ENCODE results near the gene NRCAM.

The NRCAM gene

DNA sequence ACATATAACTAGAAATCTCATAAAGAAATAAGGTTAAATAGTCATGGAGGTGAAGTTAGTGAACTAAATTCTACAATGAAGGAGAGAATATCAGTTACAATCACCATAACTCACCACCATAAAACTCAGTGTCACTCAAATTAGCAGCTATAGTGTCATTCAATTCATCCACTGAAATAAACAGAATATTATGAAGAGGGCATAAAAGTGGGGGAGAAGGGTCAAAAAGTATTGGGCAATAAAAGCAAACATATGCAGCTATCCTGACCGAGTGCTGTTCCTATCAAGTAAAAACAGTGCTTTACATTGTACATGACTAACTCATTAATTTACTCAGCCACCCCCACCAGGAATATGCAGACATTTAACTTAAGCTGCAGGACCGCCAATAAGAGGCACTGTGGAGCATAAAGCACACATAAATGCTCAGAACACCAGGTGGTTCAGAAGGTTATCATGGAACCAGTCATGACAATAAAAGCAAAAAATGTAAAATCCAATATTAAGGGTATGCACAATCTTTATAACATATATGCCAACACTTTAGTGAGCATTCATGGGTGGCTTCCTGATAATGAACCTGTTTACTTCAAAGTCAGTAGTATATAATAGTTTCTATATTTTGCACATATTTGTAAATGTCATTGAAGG, 230.6 kb downstream of the NRCAM start:
- in situ Hi-C loops (cut with MboI; ENCODE audit: low sequenced_read_pairs) = no loop called here

DNA sequence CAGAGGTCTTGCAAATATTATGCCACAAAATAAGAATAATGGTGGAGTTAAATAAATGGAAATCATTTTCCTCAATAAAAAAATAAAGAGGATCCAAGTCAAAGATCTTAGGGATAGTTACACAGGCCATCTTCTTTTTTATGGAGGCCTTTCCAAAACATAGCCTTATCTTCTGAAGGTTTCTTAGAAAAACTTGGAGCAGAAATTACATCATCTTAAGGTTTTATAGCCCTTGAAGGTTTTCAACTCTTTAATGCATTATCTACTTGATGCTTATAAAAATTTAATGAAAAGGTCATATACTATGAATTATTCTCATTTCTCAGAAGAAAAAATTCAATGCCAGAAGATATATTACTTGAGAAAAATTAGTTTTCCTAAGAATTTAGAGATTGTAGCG, 231.8 kb downstream of the NRCAM start:
- in situ Hi-C loops (cut with MboI; ENCODE audit: low sequenced_read_pairs) = no loop called here

DNA sequence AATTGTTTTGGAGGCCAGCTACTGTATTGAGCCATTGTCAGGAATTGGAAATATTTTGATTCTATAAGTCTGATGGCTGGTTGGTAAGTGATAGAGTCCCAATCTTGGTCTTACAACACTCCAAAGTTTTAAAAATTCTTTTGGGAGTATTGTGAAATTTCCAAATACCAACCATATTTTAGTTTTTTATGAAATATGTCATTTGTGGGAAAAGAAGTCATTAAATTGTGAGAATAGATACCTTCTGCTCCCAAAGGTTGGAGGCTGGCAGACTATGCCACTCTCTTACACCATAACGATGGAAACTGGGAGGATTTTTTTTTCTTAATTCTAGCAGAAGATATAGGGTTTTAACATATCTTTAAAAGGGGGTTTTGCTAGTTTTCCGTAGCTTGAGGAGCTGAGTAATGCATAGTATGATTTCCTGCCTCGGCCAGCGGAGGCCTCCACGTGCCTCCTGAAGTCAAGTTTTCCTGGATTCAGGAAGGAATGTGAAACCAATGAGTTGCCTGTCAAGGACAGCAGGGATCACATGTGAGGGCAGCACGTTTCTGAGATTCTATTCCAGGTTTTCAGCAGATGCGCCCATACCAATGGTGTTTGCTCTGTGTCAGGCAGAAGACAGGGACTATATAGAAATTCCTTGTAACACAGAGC, 233.9 kb downstream of the NRCAM start:
- in situ Hi-C loops (cut with MboI; ENCODE audit: low sequenced_read_pairs) = no loop called here

DNA sequence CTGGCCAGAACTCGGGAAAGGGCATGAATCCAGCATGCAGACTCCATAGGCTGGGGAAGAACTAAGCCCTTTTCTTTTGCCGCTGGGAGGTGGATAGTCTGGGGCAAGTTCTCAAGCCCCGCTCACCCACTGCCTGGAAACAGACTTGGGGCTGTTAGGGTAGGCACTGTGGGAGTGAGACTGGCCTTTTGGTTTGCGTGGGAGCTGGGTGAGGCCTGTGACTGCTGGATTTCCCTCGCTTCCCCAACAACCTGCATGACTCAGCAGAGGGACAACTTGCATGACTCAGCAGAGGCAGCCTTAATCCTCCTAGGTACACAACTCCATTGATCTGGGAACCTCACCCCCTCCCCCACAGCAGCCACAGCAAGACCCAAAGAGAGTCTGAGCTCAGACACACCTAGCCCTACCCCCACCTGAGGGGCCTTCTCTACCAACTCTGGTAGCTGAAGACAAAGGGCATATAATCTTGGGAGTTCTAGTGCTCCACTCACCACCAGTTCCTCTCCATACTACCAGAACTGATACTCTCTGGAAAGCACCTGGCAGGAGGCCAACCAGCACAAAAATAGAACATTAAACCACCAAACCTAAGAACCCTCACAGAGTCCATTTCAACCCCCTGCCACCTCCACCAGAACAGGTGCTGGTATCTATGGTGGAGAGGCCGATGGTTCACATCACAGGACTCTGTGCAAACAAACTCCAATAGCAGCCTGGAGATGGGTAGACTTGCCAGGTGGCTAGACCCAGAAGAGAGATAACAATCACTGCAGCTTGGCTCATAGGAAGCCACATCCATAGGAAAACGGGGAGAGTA, 244.6 kb downstream of the NRCAM start:
- in situ Hi-C loops (cut with MboI; ENCODE audit: low sequenced_read_pairs) = no loop called here

DNA sequence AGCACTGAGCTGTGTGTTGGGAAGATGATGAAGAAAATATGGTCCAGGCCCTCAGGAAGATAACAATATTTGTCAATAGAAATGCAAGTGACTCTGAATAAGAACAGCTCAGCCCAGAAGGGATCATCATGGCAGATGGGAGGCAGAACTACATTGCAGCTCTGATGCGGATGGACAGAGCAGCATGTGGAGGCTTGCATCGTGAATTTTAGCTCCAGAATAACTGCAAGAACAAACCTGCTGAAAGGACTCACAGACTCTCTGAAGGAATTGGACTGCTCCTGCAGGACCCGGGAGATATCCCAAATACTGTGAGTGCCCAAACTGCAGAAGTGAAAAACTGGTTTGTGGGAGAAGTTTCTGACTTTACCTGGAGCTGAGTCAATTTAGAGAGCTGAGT, 245.4 kb downstream of the NRCAM start:
- in situ Hi-C loops (cut with MboI; ENCODE audit: low sequenced_read_pairs) = no loop called here

DNA sequence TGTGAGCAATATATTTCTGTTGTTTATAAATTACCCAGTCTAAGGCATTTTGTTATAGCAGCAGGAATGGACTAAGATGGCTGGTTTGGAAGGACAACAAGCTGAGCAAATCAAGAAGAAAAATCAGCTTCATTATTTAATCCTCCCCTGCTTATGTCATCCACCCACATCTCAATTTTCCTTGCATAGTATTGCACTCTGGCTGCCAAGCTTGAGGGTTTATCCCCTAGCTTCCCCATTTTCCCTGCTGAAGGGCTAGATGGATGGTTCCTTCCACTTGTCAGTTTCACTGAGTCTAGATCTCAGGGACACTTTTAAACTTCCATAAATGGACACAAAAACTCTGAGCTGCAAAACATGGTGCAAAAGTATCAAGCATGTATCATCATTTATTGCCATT, 250.9 kb downstream of the NRCAM start:
- in situ Hi-C loops (cut with MboI; ENCODE audit: low sequenced_read_pairs) = no loop called here

DNA sequence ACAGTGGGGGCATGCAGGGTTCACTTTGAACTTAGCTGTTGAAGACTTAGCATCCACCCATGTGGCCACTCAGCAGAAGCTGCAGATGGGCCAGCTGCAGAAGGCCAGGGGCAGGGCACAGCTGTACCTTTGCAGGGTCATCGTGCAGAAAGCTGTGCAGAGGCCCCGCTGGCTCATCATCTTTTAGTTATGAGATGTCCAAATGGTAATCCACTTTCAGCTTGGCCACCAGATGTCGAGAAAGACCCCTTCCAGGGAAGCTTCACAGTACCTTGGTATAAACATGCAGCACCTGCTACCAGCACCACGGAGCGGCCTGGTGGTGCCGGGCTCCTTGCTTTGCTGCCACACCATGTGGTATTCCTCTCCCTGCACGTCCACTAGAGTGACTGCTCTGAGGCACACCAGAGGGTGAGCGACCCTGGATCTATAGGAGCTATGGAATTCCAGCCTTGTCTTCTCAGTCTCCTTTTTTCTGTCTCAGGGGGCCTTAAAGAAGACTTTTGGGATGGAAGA, 251.9 kb downstream of the NRCAM start:
- in situ Hi-C loops (cut with MboI; ENCODE audit: low sequenced_read_pairs) = no loop called here

DNA sequence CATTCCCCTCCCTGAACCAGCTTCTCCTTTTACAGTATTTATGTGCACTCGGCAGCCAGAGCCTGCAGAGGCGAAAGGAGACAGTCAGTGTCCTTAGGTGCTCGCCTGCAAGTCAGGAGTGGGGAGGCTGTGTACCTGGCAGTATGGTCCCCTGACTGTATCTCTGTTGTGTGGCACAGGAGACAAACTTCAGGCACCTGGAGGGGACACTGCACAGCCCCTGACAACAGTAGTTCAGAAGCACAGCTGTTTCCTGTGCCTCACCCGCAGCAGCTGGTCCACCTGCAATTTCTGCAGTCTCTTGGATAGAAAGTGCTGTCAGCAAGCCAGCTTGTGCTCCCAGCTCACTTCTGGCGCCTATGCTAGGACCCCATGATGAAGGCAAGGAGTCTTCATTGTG, 252.7 kb downstream of the NRCAM start:
- in situ Hi-C loops (cut with MboI; ENCODE audit: low sequenced_read_pairs) = no loop called here

DNA sequence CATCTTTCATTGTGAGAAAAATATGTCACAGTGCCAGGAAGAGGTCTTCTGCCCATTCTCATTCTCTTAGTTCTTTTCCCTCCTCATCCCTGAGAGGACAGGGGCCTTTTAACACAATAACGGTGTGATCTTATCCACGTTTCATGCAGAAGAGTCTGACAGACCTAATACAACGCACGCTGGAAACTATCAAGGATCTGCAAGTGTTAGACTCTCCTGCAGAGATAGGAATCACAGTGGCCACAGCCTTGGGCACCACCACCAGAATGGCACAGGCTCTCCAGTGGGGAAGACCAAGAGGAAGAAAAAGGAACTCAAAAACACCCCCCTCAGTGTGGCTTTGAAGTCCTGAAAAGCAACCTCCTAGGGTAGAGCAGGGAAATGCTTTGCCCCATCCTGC, 253.5 kb downstream of the NRCAM start:
- in situ Hi-C loops (cut with MboI; ENCODE audit: low sequenced_read_pairs) = no loop called here

DNA sequence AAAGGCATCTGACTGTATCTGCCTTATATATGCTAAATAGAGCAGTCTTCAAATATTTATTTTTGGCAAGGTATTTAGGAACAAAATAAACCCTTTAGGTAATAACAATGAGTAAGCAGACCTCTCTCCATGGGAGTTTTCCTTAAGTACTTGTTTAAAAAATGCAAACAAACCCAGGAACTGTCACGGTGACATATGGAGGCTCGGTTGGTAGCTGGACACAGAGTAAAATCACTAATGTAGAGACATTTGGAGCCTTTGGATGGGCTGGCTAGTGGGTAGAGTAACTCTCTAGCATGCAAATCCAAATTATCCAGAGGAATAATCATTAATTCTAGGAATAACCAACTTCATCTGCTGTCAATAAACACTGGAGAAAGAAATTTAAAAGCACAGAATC, 254.5 kb downstream of the NRCAM start:
- in situ Hi-C loops (cut with MboI; ENCODE audit: low sequenced_read_pairs) = no loop called here

DNA sequence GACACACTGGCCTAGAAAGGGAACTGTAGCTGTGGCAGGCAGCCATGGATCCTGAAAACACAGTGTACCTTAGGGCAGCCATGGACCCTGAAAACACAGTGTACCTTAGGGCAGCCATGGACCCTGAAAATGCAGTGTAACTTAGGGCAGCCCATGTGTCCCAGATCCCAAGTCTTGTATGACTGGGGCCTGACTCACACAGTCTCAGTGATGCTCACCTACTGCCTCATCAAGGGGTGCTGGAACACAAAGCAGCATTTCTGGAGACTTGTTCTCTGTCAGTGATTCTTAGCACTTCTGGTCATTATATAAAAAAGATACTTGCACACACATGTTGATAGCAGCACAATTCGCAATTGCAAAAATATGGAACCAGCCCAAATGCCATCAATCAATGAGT, 255.9 kb downstream of the NRCAM start:
- in situ Hi-C loops (cut with MboI; ENCODE audit: low sequenced_read_pairs) = no loop called here

DNA sequence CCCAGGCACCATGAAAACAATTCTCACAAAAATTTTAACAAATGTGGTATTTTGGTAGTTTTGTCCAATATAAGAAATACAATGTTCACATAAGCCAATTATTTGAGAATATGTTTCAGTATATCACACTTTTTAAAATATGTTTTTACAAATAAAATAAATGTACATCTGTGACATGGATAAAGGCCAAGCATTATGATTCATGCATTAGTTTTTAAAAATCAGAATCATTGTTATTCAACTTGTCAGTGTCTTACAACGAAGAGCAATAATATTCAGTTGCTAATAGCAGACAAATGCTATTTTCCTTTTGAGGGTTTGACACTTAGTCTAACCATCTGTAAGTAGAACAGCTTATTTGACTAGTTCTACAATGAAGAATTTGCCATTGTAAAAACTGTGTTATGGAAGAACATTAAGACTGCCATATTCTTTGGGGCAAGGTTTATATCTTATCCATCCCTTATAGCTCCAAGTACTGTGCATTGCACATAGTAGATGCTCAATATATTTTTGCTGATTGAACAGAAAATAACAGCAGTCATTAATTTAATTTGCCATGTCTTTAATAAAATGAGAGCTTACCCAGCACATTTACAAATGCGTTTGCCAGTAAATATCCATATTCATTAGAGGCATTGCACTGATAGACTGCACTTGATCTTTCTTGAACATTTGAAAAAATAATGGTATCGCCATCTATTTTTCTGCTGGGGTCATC, 258.7 kb downstream of the NRCAM start:
- in situ Hi-C loops (cut with MboI; ENCODE audit: low sequenced_read_pairs) = no loop called here

DNA sequence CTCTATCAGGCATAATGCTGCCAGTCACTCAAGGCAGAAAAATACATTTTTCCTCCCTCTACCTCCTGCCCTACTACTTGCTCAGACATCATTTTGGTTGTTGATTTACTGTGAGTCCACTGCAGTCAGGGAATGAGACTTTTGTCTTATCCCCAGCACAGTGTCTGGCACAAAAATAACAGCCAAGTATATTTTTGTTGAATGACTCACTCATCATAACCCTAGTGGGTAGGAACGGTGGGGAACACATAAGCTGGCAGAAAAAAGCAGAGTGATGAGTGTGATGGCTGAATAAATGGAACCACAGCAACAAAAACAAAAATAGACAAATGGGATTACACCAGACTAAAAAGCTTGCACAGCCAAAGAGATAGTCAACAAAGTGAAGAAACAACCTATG, 260.2 kb downstream of the NRCAM start:
- in situ Hi-C loops (cut with MboI; ENCODE audit: low sequenced_read_pairs) = no loop called here

DNA sequence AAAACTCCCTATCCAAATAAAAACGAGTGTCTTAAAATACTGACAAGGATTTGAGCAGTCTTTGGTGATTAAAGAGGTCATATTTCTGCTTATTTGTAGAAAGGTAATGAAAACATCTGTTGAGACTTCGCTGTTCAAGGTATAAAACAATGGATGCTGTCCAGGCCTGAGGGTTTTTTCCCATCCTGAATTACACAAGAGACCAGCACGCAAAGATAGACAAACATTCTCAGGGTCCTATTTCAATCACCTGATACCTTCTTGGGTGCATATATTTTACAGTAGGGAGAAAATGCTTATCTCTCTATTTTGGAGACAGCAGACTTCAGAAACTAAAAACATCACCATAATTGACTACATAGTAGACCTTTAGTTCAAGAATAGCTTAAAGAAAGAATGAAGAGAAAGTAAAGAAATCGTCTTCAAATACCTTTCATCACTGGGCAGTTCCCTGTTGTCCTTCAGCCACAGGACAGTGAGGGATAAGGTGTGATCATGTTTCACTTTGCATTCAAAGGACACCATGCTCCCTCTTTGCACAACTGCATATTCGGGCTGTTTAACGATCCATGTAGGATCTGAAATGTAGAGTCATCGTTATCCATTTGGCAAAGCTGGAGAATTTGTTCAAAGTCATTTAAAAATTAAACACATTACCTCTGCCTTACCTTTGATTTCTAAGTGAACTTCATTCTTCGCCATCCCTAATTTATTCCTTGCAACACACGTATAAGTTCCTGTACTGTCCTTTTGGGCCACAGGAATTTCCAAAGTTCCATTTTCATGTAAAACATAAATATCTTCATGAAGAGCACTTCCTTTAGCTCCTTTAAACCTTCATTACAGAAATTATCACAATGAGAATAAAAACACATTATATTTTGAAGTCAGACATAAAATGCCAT, 262.4 kb downstream of the NRCAM start:
- in situ Hi-C loops (cut with MboI; ENCODE audit: low sequenced_read_pairs) = no loop called here

DNA sequence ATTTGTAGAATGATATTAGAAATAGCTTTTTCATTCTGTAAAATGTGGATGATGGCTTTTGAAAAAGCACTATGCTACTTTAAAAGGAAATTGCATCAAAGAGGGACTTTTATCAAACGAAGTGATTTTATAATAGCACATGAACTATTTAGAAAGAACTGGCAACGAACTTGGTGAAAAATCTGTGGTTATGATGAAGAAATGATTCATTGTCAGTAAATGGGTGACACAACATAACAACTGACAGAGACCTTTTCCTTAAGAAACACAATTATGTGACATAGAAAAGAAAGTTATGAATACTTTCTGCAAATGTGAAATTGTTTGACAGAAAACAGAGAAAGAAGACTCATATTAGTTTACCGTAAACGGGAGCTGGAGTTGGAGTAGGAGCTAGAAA, 265.3 kb downstream of the NRCAM start:
- in situ Hi-C loops (cut with MboI; ENCODE audit: low sequenced_read_pairs) = no loop called here

DNA sequence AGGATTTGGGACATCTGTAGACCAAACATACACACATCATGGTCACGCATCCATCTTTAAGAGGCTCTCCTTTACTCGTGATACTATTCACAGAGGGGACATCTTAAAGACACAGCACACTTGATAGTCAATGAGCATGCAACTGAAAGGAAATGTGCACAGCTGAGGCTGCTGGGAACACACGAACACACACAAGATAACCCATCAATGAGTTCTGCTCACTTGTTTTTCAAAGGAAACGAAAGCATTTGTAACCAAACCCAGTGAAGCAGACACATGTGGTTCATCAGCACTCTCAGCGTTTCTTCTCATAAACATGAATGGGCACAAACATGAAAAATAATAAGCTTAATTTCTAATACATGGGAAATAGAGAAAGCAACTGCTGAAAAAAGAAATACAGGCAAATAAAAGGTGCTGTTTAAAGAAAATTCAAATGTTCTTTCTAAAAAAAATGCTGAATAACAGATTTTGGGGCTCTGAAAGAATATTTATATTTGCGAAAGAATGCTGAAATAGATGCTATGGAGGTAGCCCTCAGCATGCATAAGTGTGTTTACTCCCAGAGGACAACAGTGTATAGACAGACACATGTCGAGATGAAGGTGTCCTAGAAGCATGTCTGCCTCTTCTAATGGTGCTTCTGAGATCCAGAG, 266.4 kb downstream of the NRCAM start:
- in situ Hi-C loops (cut with MboI; ENCODE audit: low sequenced_read_pairs) = no loop called here

DNA sequence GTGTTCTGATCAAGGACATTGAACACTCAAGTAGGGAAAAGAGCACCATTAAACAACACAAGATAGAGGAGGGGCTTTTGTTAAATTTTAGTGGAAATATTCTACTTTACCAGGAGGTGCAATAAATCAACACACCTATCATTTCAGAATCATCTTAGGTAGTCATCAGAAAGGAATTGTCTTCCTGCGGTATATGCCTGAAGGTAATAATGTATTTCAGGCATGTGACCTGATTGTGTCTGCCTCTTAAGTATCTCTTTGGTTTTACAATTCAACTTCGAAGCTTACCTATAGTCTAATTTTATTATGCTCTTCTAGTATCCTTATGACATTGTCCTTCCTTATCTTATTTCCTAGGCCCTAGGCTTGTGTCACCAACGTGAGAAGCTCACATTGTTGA, 267.5 kb downstream of the NRCAM start:
- in situ Hi-C loops (cut with MboI; ENCODE audit: low sequenced_read_pairs) = no loop called here

DNA sequence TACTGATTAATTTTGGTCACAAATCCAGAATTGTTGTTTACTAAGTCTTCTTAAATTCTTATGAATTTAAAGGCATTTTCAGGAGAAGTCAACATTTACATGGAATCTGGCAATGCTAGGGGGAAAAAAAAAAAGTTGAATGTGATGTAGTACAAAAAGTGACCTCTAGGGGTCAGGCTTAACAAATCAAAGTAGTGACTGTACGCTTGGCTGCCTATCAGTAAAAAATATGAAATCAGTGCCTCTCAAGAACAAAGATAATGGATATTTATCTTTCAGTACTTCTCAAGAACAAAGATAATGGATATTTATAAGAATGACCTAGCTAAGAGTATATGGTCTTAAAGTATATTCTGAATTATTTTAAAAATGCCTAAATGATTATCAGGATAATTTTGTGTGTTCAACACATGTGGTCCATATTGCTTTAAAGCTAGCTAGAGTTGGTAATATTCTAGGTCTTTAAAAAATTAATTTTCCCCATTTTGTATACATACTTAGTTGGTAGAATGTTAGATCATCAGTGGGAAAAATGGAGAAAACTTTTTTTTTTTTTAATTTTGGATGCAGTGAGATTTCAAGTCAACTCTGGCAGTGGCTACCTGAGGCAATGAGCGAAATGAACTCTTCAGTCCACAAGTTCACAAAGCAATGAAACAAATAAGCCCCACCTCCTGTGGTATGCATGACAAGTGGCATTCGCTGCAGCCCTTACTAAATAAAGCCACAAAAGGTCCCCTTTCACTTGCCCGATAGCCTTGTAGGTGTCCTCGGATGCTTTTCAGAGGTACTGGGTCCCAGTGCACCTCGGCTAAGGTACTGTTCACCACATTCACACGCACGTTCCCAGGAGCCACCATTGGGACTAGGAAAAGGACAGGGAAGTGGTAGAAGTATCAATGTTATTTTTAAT, 274.9 kb downstream of the NRCAM start:
- in situ Hi-C loops (cut with MboI; ENCODE audit: low sequenced_read_pairs) = no loop called here

DNA sequence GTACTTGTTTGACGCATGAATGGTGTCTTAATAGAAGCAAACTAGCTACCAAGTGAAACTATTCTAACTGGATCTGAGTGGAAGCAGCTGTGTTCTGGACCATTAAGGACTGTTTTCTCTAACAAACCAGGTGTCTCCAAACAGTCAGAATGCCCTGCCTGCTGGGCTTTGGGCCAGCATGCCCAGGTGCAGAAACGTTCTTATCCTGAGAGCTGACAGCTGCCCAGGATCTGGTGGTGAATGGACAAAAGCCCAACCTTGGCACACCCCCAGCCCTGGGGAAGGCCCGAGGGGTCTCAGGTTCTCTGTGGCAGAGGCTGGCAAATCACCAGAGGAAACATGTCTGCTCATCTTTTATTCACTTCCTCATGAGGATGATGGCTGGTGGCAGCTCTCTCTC, 277.8 kb downstream of the NRCAM start:
- in situ Hi-C loops (cut with MboI; ENCODE audit: low sequenced_read_pairs) = no loop called here
